GM12892 (cell line): ENCODE measurements around the gene SLC6A9.

Experiments used
- POLR2AphosphoS5 ChIP-seq: IDR thresholded peaks from 2 replicates; pipeline ENCODE4 v1.6.1; 2011; ENCODE audit warnings: low read depth, low read length, control low read depth
- TAF1 ChIP-seq: IDR thresholded peaks from 2 replicates; pipeline ENCODE4 v1.6.1; 2011; ENCODE audit warnings: low read depth, mild to moderate bottlenecking, control low read depth, low read length, borderline replicate concordance

- TF ChIP-seq TAF1 (no peak), POLR2AphosphoS5 (no peak)
Measured at GRCh38 chr1:44067266-44068250, 36.3 kb upstream of the SLC6A9 start.
